ENCODE measurements around the gene RNF7.
A peak's percentile ranks its signal among the peaks of the same experiment; 100 is the strongest.
"Not testable (repeated sequence)": the region's sequence is repeated elsewhere in the genome, so short reads cannot be mapped to it uniquely, and the experiment has no call there.

Gene RNF7

DNA sequence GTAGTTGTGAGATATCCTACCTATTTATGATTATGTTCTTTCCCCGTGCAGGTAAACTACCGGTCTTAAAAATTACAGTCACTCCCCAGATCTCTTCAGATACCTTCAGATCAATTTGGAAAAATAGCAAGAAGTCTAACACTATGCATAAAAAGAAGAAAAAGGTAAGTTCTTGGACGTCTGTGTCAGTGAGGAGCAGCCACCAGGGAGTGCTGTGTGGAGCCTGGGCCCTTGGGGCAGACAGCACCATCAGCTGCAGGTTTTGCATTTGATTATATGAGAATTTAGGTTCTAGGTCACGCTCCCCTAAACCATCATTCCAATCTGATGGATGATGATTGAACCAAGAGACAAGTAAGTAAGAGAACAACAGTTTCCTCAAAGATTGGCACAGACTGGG lies 8.9 kb upstream of the RNF7 start:
- intact Hi-C loops (cut with DNase I) = no loop called here
- no peak for DNase-seq

DNA sequence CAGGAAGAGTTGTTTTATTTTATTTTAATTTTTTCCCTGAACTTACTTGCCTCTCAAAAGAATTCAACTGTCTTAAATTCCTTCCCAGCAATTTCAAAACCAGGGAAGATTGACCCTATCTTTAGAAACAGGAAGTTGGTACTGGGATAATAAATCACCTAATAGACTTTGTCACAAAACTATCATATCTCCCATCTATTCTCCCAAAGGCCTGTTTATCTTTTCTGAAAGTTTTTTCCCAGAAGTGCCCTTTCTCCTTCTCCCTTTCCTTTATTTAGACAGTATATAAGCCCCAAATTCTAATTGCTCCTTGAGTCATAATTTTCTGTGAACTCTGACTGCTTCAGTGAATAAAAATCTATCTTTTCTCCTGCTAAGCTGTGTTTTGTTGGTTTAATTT lies 2.9 kb upstream of the RNF7 start:
- DNase-seq = no peak

DNA sequence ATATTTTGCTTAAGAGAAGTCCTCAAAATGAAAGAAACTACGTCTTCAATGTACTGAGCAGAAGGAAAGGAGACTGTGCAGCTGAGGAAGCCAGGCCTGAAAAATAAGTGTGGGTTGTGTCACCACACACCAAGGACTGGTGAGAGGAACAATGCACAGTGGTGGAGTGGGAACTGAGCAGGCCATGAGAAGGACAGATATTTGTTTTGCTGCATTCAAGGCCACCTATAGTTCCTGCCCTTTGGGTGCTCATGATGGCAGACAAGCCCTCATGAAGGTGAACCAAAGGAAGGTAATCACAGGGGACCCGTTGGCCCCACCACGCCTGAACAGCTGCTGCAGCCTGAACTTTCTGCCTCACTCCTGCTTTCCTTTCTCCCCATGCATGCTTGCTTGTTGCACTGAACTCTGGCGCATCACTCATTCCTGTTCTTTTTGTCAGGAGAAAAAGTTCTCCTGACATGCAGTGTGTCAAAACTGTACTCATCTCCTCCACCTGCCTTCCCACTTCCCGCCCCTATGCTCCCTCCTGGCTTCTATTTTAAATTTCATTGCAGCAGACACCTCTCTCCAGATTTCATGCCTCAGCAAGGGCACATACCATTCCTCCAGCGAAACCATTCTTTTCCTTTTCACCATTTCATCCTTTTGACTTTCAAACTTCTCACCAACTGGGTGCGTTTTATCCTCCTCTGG lies 2.2 kb upstream of the RNF7 start:
- intact Hi-C loops (cut with DNase I) = loop anchor here (5.0 to 10.0 kb wide), 4 partner anchors 151 to 546 kb away; partner anchors contain the start of gene GK5
- no peak for DNase-seq

More for the DNA sequence above, 2.9 kb upstream of the RNF7 start:
- intact Hi-C loops (cut with DNase I) = loop anchor here (5.0 to 10.0 kb wide), 4 partner anchors 150 to 547 kb away; partner anchors contain the start of gene GK5

DNA sequence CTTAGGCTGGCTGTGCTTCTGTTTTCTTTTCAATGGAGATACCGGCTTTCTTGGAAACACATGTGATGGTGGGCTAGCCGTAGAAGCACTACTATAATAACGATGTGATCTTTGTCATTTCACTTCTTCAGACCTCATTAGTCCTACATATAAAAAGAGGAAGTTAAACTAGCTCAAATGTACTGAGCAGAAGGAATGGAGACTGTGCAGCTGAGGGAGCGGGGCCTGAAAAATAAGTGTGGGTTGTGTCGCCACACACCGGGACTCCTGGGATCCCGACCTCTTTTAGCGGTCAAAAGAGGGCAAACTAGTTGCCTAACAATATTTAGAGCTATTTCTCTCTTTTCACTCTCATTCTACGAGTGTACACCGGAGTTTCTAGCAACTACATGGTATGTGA lies 1.0 kb upstream of the RNF7 start:
- intact Hi-C loops (cut with DNase I) = loop anchor here (5.0 to 10.0 kb wide), 4 partner anchors 152 to 545 kb away; partner anchors contain the start of gene GK5
- DNase-seq = no peak

DNA sequence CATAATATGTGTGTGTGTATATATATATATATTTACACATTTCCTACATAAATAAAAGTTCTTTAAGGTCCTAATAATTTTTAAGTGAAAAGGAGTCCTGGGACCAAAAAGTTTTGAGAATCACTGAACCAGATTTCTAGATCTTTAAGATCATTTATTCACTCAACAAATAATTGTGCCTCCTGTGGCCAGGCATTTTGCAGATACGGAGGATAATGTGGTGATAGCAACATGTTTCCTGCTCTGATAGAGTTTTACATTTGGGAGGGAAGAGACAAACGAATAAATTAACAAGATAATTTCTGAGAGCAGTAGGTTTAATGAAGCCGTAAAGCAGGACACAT lies 448 bp upstream of the RNF7 start:
- intact Hi-C loops (cut with DNase I) = loop anchor here (1.0 to 10.0 kb wide), 5 partner anchors 139 to 545 kb away; partner anchors contain the start of genes ATP1B3 and GK5
- DNase-seq = no peak

DNA sequence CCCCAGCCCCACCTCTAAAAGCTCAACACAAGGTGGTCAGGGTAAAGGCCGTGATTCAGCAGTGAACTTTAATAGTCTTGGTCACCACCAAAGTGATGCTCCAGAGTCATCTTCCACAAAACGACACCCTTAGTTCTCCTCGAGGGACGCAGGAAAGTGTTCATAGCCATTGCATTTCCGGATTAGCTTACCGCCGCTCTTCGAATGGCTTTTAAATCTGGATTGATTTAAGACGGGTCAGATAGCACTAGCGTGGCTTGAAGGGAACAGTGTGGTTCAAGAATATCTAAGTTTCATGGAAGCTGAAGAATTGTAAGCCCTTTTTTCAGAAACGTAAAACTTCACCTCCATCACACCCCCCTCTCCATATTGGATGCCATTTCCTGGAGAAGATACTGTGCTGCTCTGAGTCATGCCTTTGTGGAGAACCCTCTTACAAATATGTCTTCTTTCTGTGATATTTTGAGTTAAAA lies 829 bp downstream of the RNF7 start:
- intact Hi-C loops (cut with DNase I) = loop anchor here (1.0 to 10.0 kb wide), 5 partner anchors 137 to 543 kb away; partner anchors contain the start of genes ATP1B3 and GK5
- no peak for DNase-seq

DNA sequence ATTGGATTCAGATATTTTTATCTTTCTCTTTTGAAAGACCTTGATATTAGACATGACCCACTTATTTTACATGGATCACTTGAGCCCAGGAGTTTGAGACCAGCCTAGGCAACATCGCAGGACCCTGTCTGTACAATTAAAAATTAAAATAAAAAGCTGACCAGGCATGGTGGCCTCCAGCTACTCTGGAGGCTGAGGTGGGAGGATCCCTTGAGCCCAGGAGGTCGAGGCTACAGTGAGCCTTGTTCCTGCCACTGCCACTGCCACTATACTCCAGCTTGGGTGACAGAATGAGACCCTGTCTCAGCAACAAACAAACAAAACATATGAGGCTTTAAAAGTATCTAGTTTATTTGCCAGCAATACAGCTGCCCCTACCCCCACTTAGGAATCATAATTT lies 1.6 kb downstream of the RNF7 start:
- no peak for DNase-seq
- intact Hi-C loops (cut with DNase I) = loop anchor here (5.0 to 10.0 kb wide), 4 partner anchors 155 to 543 kb away; partner anchors contain the start of gene GK5

DNA sequence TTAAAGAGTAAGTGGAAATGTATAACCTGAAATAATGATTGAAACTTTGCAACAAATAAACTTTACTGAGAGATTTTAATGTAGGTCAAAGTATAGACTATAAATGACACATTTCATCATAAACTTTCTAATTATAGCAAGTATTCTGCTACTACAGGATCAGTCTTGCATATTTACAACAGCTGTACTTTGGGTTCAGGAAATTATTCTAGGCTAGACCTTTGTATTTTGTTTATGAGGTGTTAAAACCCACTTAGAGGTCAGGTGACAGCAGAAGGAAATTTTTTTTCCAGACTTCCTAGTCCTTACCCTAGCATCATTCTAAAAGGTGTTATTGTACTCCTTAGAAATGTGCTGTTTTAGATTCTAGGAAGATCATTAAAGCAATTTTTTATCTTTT lies 2.3 kb downstream of the RNF7 start:
- no peak for DNase-seq
- intact Hi-C loops (cut with DNase I) = no loop called here

DNA sequence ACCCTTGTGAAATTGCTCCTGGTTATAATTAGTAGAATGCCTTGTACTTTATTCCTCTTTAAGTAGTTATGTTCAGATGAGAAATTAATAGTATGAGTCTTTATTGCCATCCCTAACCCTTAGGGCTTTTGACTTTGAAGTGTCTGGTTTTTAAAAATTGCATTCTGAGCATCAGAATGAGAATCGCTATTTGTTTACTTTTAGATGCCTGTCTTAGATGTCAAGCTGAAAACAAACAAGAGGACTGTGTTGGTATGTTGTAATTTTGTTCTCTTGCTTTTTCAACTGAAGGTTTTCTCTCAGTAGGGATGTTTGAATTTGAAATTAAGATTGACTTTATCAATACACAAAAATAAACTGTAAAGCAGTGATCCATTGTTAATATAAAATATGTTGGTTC lies 5.2 kb downstream of the RNF7 start:
- intact Hi-C loops (cut with DNase I) = no loop called here
- DNase-seq = no peak

DNA sequence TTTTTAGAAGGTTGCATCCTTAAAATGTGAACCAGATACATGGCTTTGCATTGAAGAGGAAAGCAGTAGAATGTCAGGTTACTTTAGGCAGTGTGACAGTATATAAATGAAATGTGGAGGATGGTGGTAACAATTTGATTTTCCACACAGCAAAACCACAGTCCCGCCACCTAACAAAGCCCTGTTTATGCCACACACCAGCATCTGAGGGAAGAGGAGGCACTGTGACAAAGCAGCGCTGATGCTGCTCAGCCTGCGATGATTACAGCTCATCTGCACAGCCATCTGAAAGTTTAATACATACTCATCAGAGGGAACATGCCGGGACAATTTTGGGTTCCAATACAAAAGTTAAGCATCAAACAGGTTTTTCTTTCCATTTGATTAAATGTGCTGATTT lies 8.9 kb downstream of the RNF7 start:
- peak in 5 of 10 donors; percentile 27 to 86 (median 45) for DNase-seq
- intact Hi-C loops (cut with DNase I) = no loop called here

DNA sequence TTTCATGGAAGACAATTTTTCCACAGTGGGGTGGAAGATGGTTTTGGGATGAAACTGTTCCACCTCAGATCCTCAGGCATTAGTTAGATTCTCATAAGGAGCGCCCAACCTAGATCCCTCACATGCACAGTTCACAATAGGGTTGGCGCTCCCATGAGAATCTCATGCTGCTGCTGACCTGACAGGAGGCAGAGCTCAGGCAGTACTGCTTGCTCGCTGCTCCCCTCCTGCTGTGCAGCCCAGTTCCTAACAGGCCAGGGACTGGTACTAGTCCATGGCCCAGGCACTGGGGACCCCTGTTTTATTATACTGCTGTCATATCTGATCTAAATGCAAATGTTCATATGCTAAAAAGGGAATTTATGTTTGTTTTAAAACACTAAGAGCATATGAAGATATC lies 15.3 kb downstream of the RNF7 start:
- intact Hi-C loops (cut with DNase I) = no loop called here
- DNase-seq = no peak

DNA sequence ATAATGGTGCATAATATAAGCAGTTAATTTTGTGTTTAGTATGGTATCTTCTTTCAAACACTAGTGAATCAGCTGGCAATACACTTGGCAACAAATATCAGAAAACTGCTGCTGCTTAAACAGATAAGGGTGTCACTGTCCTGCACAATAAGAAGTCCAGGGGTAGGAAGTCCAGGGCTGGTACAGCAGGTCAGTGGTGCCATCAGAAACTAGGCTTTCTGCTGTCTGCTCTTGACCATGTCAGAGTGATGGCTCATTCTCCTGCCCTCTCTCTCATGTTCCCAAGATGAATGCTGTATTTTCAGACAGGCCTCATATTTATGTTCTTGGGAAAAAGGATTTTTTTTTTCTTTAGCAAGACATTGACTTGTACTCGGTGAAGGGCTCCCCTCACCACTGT lies 15.9 kb downstream of the RNF7 start:
- intact Hi-C loops (cut with DNase I) = no loop called here
- no peak for DNase-seq

DNA sequence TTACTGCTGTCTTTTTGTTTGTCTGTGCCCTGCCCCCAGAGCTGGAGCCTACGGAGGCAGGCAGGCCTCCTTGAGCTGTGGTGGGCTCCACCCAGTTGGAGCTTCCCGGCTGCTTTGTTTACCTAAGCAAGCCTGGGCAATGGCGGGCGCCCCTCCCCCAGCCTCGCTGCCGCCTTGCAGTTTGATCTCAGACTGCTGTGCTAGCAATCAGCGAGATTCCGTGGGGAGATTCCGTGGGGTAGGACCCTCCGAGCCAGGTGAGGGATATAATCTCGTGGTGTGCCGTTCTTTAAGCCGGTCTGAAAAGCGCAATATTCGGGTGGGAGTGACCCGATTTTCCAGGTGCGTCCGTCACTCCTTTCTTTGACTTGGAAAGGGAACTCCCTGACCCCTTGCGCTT lies 24.5 kb downstream of the RNF7 start:
- intact Hi-C loops (cut with DNase I); DNase-seq: not testable (repeated sequence)

DNA sequence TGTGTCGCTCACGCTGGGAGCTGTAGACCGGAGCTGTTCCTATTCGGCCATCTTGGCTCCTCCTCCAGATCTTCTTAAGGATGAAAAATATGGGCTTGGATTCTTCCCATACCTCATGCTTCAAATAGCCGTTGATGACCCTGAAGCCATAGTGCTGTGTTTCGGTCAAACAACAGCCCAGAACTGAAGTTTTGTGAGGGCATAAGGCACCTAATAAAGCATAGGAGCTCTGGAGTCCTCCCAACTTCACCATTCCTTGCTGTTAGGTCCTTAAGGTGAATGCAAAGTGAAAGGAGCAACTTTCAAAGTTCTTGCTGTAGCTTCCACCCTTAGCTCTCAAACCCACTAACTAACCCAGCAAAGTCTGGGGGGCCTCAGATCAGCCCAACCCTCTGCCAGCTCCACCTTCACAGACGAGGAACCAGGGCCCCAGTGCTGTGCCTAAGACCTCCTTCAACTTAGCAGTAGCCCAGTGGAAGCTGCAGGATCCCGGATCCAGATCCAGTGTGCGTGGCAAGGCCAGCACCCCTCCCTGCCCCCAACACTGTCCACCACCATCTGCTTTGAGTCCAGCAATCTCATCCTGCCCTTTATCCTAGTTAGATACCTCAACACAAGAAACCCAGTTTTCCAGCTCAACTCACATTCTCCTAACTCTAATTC lies 25.1 kb downstream of the RNF7 start, which contains the start of gene GRK7:
Gene GRK7 (plus strand): TSS at position 321 of the 663 bp plus-strand sequence. CDS start 14,877 bp downstream, outside the sequence.
- intact Hi-C loops (cut with DNase I) = no loop called here
- no peak for DNase-seq

DNA sequence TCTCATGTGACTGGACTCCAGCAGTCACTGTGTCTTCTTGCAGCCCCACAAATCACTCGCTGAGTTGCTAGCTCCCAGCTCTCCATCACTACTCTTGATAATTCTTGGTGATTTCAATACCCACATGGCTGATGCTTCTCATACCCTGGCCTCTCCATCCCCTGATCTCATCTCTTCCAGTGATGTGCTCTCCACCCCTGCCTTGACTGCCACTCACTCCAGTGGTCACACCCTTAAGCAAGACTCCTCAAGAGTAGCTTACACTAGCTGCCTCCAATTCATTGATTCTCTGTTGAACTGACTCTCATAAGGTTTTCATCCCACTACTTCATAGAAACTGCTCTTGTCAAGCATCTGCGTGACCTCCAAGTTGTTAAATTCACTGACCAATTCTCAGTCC lies 25.9 kb downstream of the RNF7 start:
- intact Hi-C loops (cut with DNase I) = no loop called here

DNA sequence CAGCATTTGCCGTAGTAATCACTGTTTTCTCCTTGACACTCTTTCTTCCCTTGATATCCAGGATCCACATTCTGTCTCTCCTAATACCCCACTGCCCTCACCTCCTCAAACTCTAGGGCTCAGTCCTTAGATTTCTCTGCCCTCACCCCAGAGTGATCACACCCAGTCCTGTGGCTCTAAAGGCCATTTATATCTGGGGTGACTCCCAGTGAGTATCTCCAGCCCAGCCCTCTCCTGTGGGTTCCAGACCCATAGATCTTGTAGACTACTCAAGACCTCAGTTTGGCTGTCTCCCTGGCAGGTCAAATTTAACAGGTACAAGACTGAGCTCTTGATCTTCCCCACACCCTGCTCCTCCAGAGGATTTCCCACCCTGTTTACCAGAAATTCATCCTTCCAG lies 26.4 kb downstream of the RNF7 start:
- intact Hi-C loops (cut with DNase I) = no loop called here
- DNase-seq = no peak

More for the DNA sequence above, 25.9 kb downstream of the RNF7 start:
- no peak for DNase-seq

DNA sequence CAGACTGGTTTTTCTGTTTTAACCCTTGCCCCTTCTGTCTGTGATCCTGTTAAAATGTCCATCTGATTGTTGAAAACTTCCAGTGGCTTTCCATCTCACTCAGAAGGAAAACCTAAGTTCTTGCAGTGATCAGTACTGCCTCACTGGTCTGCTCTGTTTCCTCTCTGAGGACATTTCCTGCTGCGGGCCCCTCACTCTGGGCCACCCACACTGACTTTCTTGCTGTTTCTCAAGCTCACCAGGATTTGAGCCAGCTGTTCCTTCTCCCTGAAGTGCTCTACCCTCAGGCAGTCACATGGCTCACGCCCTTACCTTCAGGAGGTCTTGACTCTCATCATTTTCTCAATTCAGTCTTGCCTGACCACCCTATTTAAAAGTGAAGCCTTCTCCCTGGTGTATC lies 26.9 kb downstream of the RNF7 start:
- DNase-seq = no peak
- intact Hi-C loops (cut with DNase I) = no loop called here

DNA sequence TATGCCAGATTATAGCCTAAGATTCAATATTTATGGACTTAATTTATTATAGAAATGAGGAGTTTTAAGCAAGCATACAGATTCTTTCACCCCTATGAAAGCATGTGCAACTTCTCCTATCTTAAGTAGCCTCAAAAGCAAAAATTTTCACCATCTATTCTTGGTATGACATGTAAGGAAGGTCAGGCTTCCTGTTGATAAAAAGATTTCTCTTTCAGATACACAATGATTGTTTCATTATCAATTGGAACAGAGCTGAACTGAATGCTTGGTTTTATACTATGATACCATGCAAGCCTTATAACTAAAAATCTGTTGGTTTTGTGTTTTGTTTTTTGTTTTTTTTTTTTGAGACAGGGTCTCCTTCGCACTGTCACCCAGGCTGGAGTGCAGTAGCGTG lies 29.0 kb downstream of the RNF7 start:
- intact Hi-C loops (cut with DNase I) = no loop called here
- no peak for DNase-seq

DNA sequence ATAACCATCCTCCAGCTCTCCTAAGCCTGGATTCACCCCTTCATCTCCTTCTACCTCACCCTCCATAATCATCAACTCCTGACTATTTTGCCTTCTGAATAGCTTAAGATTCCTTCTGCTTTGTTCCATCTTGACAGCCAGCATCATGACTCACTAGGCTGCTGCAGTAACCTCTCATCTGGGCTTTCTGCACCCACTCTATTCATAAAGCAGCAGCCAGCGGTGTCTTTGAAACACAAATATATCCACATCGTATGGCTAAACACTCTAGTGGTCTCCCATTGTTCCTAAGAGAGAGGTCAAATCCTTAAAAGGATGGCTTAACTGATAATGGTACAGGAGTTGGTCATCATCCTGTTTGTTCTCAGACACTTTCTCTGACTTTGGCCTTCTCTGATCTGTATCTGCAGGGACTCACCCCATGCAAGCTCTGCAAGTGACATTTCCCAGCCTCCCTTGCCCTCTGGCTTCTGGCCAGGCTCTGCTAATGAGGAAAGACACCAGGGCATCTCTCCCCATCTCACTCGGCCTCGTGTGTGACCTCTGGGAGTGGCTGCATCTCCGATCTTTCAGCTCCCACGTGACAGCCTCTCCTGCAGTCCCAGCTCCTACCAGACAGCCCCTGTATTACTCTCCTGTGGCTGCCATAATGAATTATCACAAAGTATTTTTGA lies 31.3 kb downstream of the RNF7 start:
- intact Hi-C loops (cut with DNase I) = no loop called here

DNA sequence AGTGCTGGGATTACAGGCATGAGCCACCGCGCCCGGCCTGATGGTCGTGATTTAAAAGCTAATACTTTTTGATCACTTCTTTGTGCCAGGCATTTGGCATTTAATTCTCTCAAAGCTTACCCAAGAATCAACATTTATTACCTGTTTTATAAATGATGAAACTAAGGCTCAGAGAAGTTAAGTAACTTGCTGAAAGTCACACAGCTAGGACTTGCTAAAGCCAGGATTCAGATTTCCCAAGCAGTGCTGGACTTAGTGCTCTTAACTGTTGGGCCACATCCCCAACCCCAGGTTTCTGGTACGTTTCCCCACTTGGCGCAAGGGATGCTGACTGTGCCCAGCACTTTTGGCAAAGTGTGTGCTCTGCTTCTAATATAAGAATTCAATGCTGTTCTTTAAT lies 35.6 kb downstream of the RNF7 start:
- no peak for DNase-seq
- intact Hi-C loops (cut with DNase I) = no loop called here

More for the DNA sequence above, 31.3 kb downstream of the RNF7 start:
- no peak for DNase-seq

DNA sequence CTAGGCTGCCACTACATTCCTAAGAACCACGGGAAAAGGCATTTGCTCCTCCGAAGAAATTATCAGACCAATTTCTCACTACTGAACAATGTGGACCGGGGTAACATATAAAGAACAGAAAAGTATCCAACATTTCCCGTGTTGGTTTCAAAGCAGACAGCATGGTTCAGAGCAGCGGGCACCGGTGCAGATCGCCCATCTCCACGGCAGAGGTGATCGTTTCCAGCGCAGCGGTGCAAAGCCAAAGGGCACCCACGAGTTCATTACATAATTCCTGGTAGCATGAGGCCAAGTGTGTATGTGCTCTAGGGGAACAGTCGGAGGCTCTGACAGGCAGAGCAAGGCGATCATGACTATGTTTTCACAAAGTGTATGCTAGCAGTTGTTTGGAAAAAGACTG lies 38.3 kb downstream of the RNF7 start:
- intact Hi-C loops (cut with DNase I) = no loop called here

More for the DNA sequence above, 38.3 kb downstream of the RNF7 start:
- no peak for DNase-seq

Data from posterior cingulate gyrus (tissue), 11 donors.